C4-2B (cell line): ENCODE results near the gene SKOR1.

Experiments used
- H3K27ac ChIP-seq: fragments of 450-650 bp; 2 replicates; pipeline ENCODE4 v1.5.1; 2017
- ZFX ChIP-seq: fragments of 450-650 bp; IDR thresholded peaks from 2 replicates; pipeline ENCODE4 v1.6.1; 2017
- TF ChIP-seq, protein P1 (sequence below): fragments of 450-650 bp; conservative IDR thresholded peaks from 2 replicates; pipeline ENCODE4 v1.5.1; 2017; ENCODE audit warnings: mild to moderate bottlenecking

SKOR1 gene

DNA sequence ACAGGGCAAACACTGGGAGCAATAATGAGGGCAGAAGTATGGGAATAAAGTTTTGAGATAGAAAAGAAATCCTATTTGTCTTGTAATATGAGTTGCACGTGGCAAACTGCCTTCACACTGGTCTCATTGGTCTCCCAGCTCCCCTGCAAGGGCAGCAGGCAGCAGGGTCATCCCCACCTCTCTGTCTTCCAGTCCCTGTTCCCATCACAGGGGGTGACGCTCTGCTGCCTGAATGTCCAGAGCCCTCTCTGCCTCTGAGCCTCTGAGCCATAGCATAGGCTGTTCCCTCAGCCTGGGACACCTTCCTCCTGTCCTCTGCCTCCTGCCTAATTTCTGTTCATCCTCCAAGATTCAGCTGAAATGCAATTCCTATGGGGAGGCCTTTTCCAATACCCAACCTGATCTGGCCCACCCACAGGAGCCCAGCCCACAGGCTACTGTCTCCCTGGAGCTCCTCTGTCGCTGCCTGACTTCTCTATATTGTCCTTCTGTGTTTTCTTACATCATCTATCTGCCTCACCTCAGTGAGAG lies 12.1 kb upstream of the SKOR1 start:
- H3K27ac ChIP-seq: no peak overlapping the region
- TF ChIP-seq, protein P1, sequence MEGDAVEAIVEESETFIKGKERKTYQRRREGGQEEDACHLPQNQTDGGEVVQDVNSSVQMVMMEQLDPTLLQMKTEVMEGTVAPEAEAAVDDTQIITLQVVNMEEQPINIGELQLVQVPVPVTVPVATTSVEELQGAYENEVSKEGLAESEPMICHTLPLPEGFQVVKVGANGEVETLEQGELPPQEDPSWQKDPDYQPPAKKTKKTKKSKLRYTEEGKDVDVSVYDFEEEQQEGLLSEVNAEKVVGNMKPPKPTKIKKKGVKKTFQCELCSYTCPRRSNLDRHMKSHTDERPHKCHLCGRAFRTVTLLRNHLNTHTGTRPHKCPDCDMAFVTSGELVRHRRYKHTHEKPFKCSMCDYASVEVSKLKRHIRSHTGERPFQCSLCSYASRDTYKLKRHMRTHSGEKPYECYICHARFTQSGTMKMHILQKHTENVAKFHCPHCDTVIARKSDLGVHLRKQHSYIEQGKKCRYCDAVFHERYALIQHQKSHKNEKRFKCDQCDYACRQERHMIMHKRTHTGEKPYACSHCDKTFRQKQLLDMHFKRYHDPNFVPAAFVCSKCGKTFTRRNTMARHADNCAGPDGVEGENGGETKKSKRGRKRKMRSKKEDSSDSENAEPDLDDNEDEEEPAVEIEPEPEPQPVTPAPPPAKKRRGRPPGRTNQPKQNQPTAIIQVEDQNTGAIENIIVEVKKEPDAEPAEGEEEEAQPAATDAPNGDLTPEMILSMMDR: no peak
- no peak for TF ChIP-seq ZFX

DNA sequence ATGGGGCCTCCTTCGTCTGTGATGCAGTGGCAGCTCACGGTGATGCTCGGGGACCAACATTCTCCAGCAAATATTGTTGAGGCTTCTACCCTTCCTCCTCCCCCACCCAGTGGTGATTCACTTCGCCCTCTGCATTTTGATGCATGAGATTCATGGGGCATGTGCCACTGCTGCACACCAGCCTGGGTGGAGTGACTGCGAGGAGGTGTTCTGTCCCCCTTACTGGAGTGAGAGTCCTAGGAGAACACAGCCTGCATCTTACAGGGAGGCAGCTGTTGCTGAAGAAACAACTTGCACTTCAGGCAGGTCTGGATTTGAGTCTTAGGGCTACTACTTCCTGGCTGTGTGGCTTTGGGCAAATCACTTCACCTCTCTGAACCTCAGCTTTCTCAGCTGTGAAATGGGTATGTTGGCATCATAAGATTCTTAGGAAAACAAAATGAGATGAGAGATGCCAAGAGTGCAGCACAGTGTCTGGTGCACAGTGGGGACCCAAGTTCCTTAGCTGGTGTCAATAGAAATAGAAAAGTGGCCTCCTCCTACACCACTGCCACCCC lies 10.2 kb upstream of the SKOR1 start:
- TF ChIP-seq ZFX: no peak
- TF ChIP-seq, protein P1: no peak
- no peak overlapping the region for H3K27ac ChIP-seq

DNA sequence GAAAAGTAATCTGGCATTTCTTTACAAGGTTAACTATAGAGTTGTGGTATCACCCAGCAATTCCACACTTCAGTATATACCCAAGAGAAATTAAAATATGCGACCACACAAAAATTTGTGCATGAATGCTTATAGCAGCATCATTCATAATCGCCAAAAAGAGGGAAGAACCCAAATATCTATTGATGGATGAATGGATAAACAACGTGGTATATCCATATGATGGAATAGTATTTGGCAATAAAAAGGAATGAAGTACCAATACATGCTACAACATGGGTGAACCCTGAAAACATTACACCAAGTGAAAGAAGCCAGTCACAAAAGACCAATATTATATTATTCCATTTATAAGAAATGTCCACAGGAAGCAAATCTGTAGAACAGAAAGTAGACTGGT lies 8.6 kb upstream of the SKOR1 start:
- no peak overlapping the region for H3K27ac ChIP-seq
- TF ChIP-seq ZFX: no peak
- TF ChIP-seq, protein P1: no peak

DNA sequence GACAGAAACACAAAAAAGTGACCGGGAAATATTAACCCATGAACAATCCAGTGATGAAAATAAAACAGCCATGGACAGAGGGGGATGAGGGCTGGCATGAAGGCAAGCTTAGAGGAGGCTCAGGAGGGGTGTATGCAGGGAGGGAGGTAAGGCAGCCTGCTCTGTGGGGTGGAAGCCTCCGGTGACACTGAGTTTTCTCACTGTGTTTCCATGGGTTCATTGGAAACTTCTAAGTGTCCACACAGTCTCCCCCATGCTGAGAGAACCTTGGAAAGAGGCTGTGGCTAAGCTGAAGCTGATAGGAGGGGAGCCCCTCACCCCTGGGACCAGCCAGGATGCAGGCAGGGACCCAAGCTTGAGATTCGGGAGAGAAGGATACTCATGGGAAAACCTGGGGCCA lies 6.8 kb upstream of the SKOR1 start:
- no peak overlapping the region for H3K27ac ChIP-seq
- TF ChIP-seq, protein P1: no peak
- no peak for TF ChIP-seq ZFX

DNA sequence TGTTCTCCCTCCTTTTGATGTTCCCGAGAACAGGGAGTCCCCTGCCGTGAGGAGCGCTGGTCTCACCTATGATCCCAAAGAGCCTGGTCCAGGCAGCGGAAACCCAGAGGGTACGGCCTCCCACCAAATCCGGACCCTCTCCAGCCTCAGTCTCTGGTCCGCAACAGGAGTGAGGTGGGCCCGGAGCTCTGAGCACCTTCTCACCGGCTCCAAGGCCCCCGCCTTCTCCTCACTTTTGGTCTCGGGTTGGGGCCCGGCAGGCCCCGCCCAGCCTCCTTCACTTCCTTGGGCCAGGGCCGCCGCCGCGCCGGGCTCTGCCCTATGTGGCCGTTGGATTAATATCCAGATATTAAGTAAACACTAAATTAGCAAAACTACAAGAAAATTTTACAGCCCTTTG lies 5.7 kb upstream of the SKOR1 start:
- no peak overlapping the region for H3K27ac ChIP-seq
- TF ChIP-seq ZFX: no peak
- TF ChIP-seq, protein P1: no peak

DNA sequence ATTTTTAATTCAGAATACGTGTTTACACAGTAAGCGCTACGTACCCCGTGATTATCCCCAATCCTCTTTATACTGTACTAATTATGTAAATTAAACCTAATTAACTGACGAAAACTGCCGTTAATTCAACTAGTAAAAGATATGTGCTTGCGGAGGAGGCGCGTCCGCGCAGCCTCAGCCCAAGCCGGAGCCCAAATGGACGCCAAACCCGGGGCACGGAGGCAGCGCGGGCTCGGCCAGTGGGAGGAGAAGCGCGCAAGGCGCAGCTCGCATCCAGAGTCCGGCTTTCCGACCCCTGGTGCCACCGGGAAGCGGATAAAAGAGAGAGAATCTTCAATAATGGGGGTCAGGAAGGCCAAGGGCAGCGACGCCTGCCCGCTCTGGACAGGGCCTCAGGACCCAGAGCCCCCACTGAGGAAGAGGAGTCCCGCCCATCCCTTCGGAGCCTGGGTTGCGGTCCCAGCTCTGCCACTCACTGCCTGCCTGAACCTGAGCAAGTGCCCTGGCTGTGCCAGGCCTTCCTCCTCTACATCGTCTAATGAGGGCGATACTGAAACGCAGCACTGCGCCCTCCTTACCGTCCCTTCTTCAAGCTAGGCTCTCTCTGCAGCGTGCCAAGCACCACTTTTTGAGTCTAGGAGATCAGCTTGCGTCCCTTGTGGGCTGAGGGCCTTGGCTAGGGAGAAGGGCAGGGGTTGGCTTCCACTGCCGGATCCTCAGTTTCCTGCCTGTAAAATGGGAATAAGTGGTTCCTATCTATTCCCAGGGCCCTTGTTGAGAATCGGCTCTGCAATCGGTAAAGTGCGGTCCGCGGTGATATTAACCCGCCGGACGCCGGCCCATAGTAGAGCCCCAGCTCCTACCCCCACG lies 5.0 kb upstream of the SKOR1 start:
- TF ChIP-seq, protein P1: no peak
- TF ChIP-seq ZFX: no peak
- H3K27ac ChIP-seq: no peak overlapping the region
